ENCODE measurements around the gene RGS10.

Gene RGS10

DNA sequence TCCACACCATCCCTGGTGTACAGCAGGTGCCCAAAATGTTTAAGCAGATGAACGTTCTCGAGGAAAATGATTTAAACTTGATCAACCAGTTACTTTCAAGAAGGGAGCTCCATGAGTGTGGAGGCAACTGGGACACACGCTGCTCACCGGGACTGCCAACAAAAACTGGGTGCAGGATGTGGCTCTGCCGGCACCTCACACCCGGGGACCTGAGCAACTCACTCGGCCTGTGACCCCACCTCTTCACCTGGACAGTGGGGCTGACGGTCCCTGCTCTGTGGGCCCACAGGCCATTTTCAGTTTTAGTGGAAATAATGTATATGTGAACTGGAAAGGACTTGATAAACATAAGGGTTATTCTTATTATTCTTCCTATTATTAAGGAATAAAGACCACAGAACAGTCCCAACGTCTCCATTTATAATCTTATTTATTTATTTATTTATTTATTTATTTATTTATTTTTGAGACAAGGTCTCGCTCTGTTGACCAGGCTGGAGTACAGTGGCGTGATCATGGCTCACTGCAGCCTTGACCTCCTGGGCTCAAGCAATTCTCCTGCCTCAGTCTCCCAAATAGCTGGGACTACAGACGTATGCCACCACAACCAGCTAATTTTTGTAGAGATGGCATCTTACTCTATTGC is 60.6 kb downstream of the RGS10 start:
- TF ChIP-seq ZBTB8A (tag by site-specific recombination; IDR thresholded peaks at IDR 0.05) (peak; percentile 12; the same call in 1 of the 2 replicates), ZNF777 (tag by site-specific recombination; IDR thresholded peaks at IDR 0.05; ENCODE audit: borderline replicate concordance) (no peak), HOXD13 (CRISPR knock-in tag; IDR thresholded peaks at IDR 0.05; ENCODE audit: borderline replicate concordance) (no peak), ZFP3 (tag by site-specific recombination; IDR thresholded peaks at IDR 0.05; ENCODE audit: low read depth) (no peak), ZNF366 (tag by site-specific recombination; conservative IDR thresholded peaks at IDR 0.05) (no peak), ZNF585B (tag by site-specific recombination; IDR thresholded peaks at IDR 0.05) (no peak), ZNF785 (tag by site-specific recombination; IDR thresholded peaks at IDR 0.05) (no peak), SCRT1 (tag by site-specific recombination; IDR thresholded peaks at IDR 0.05; ENCODE audit: borderline replicate concordance) (no peak), ZNF175 (tag by site-specific recombination; IDR thresholded peaks at IDR 0.05) (no peak), SCRT2 (tag by site-specific recombination; IDR thresholded peaks at IDR 0.05) (no peak), ZNF555 (tag by site-specific recombination; conservative IDR thresholded peaks at IDR 0.05) (peak; percentile 28; the same call in 1 of the 2 replicates), ZNF623 (tag by site-specific recombination; IDR thresholded peaks at IDR 0.05) (0 out of 2 replicates have a peak, but pooled peaks have one; percentile 36), ZNF19 (tag by site-specific recombination; IDR thresholded peaks at IDR 0.05; ENCODE audit: low read depth) (no peak), ZNF394 (tag by site-specific recombination; IDR thresholded peaks at IDR 0.05; ENCODE audit: borderline replicate concordance) (peak; percentile 61; the same call in 1 of the 2 replicates), MZF1 (tag by site-specific recombination; IDR thresholded peaks at IDR 0.05; ENCODE audit: borderline replicate concordance) (no peak), ZNF140 (tag by site-specific recombination; IDR thresholded peaks at IDR 0.05) (peak; percentile 8; the same call in 1 of the 2 replicates), ZNF426 (tag by site-specific recombination; IDR thresholded peaks at IDR 0.05) (peak; percentile 47), ZNF274 (IDR thresholded peaks at IDR 0.05; ENCODE audit: low read length) (no peak), ZNF274 (tag by site-specific recombination; IDR thresholded peaks at IDR 0.05; ENCODE audit: borderline replicate concordance) (no peak)
- TF ChIP-seq, protein P1, sequence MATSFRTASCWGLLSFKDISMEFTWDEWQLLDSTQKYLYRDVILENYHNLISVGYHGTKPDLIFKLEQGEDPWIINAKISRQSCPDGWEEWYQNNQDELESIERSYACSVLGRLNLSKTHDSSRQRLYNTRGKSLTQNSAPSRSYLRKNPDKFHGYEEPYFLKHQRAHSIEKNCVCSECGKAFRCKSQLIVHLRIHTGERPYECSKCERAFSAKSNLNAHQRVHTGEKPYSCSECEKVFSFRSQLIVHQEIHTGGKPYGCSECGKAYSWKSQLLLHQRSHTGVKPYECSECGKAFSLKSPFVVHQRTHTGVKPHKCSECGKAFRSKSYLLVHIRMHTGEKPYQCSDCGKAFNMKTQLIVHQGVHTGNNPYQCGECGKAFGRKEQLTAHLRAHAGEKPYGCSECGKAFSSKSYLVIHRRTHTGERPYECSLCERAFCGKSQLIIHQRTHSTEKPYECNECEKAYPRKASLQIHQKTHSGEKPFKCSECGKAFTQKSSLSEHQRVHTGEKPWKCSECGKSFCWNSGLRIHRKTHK (tag by site-specific recombination; IDR thresholded peaks at IDR 0.05) = no peak
- TF ChIP-seq, protein P2, sequence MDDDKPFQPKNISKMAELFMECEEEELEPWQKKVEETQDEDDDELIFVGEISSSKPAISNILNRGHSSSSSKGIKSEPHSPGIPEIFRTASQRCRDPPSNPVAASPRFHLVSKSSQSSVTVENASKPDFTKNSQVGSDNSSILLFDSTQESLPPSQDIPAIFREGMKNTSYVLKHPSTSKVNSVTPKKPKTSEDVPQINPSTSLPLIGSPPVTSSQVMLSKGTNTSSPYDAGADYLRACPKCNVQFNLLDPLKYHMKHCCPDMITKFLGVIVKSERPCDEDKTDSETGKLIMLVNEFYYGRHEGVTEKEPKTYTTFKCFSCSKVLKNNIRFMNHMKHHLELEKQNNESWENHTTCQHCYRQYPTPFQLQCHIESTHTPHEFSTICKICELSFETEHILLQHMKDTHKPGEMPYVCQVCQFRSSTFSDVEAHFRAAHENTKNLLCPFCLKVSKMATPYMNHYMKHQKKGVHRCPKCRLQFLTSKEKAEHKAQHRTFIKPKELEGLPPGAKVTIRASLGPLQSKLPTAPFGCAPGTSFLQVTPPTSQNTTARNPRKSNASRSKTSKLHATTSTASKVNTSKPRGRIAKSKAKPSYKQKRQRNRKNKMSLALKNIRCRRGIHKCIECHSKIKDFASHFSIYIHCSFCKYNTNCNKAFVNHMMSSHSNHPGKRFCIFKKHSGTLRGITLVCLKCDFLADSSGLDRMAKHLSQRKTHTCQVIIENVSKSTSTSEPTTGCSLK (tag by site-specific recombination; IDR thresholded peaks at IDR 0.05) = no peak
- TF ChIP-seq, protein P3, sequence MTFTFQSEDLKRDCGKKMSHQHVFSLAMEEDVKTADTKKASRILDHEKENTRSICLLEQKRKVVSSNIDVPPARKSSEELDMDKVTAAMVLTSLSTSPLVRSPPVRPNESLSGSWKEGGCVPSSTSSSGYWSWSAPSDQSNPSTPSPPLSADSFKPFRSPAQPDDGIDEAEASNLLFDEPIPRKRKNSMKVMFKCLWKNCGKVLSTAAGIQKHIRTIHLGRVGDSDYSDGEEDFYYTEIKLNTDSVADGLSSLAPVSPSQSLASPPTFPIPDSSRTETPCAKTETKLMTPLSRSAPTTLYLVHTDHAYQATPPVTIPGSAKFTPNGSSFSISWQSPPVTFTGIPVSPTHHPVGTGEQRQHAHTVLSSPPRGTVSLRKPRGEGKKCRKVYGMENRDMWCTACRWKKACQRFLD (tag by site-specific recombination; IDR thresholded peaks at IDR 0.05) = no peak
- TF ChIP-seq, protein P4, sequence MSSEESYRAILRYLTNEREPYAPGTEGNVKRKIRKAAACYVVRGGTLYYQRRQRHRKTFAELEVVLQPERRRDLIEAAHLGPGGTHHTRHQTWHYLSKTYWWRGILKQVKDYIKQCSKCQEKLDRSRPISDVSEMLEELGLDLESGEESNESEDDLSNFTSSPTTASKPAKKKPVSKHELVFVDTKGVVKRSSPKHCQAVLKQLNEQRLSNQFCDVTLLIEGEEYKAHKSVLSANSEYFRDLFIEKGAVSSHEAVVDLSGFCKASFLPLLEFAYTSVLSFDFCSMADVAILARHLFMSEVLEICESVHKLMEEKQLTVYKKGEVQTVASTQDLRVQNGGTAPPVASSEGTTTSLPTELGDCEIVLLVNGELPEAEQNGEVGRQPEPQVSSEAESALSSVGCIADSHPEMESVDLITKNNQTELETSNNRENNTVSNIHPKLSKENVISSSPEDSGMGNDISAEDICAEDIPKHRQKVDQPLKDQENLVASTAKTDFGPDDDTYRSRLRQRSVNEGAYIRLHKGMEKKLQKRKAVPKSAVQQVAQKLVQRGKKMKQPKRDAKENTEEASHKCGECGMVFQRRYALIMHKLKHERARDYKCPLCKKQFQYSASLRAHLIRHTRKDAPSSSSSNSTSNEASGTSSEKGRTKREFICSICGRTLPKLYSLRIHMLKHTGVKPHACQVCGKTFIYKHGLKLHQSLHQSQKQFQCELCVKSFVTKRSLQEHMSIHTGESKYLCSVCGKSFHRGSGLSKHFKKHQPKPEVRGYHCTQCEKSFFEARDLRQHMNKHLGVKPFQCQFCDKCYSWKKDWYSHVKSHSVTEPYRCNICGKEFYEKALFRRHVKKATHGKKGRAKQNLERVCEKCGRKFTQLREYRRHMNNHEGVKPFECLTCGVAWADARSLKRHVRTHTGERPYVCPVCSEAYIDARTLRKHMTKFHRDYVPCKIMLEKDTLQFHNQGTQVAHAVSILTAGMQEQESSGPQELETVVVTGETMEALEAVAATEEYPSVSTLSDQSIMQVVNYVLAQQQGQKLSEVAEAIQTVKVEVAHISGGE (tag by site-specific recombination; conservative IDR thresholded peaks at IDR 0.05; ENCODE audit: low read depth) = peak; percentile 36; the same call in 1 of the 2 replicates
- TF ChIP-seq, protein P5, sequence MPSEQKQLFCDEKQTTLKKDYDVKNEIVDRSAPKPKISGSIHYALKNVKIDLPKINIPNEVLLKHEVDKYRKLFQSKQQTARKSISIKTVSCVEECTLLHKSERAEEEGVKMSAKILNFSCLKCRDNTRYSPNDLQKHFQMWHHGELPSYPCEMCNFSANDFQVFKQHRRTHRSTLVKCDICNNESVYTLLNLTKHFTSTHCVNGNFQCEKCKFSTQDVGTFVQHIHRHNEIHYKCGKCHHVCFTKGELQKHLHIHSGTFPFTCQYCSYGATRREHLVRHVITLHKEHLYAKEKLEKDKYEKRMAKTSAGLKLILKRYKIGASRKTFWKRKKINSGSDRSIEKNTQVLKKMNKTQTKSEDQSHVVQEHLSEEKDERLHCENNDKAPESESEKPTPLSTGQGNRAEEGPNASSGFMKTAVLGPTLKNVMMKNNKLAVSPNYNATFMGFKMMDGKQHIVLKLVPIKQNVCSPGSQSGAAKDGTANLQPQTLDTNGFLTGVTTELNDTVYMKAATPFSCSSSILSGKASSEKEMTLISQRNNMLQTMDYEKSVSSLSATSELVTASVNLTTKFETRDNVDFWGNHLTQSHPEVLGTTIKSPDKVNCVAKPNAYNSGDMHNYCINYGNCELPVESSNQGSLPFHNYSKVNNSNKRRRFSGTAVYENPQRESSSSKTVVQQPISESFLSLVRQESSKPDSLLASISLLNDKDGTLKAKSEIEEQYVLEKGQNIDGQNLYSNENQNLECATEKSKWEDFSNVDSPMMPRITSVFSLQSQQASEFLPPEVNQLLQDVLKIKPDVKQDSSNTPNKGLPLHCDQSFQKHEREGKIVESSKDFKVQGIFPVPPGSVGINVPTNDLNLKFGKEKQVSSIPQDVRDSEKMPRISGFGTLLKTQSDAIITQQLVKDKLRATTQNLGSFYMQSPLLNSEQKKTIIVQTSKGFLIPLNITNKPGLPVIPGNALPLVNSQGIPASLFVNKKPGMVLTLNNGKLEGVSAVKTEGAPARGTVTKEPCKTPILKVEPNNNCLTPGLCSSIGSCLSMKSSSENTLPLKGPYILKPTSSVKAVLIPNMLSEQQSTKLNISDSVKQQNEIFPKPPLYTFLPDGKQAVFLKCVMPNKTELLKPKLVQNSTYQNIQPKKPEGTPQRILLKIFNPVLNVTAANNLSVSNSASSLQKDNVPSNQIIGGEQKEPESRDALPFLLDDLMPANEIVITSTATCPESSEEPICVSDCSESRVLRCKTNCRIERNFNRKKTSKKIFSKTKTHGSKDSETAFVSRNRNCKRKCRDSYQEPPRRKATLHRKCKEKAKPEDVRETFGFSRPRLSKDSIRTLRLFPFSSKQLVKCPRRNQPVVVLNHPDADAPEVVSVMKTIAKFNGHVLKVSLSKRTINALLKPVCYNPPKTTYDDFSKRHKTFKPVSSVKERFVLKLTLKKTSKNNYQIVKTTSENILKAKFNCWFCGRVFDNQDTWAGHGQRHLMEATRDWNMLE (tag by site-specific recombination; conservative IDR thresholded peaks at IDR 0.05; ENCODE audit: low read depth) = peak; percentile 61; the same call in 1 of the 2 replicates
- POLR2A ChIA-PET = no interaction called here
- Histone ChIP-seq H3K4me1 (ENCODE audit: control insufficient read depth, insufficient read depth, low read length) (no peaks in the 10 kb centered on the region), H3K27ac (ENCODE audit: extremely low read depth, low read depth, low read length) (no peak overlapping the region), H3K4me3 (ENCODE audit: low read depth, low read length) (no peak overlapping the region), H3K36me3 (ENCODE audit: control insufficient read depth in 2 of 2, insufficient read depth in 1 of 2, low read length in 2 of 2) (no peaks in the 10 kb centered on the region), H3K9me3 (ENCODE audit: control insufficient read depth, insufficient read depth, low read depth, low read length) (no peaks in the 10 kb centered on the region)
- CTCF ChIA-PET = interaction anchor here (0.7 kb wide), 2 partner anchors 272 to 836 kb away, joined by 3 read pairs; no protein-coding TSS in a partner anchor

All from HEK293 (cell line).